ENCODE data around the gene CHRNE.

Gene CHRNE

DNA sequence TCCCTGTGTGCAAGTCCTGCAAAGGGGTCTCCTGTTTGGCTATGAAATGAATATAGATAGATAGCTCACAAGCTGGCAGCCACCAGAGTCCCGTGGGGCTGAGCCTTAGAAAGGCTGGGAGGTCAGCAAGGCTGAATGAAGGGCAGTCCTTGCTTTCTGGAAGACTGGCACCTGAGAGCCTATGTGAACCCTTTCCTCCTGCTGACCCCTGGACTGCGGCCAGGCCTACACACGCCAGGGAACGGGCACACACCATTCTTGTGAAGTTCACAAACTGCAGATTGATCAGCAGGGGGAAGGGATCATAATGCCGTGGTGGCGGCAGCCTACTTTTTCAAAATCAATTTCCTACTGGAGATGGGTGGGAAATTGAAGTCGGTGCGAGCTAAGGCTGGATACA is 4.5 kb downstream of the CHRNE start:
- TF ChIP-seq TCF12 (IDR thresholded peaks at IDR 0.05; ENCODE audit: low read depth) (no peak), TEAD4 (IDR thresholded peaks at IDR 0.05) (no peak), CEBPB (IDR thresholded peaks at IDR 0.05) (no peak), EP300 (IDR thresholded peaks at IDR 0.05; ENCODE audit: borderline replicate concordance) (no peak), EGR1 (IDR thresholded peaks at IDR 0.05) (no peak), ZBTB7A (IDR thresholded peaks at IDR 0.05; ENCODE audit: low read depth) (no peak), REST (IDR thresholded peaks at IDR 0.05; ENCODE audit: low read depth) (no peak), RAD21 (IDR thresholded peaks at IDR 0.05; ENCODE audit: low read depth) (no peak), NFIC (IDR thresholded peaks at IDR 0.05) (no peak), FOXM1 (IDR thresholded peaks at IDR 0.05; ENCODE audit: borderline replicate concordance, low read depth) (no peak), USF1 (IDR thresholded peaks at IDR 0.05) (no peak), CREB1 (IDR thresholded peaks at IDR 0.05; ENCODE audit: low read depth) (no peak), YY1 (IDR thresholded peaks at IDR 0.05; ENCODE audit: low read depth) (no peak), TAF1 (IDR thresholded peaks at IDR 0.05; ENCODE audit: low read depth) (no peak)
- TF ChIP-seq, protein P1, sequence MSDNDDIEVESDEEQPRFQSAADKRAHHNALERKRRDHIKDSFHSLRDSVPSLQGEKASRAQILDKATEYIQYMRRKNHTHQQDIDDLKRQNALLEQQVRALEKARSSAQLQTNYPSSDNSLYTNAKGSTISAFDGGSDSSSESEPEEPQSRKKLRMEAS (IDR thresholded peaks at IDR 0.05) = no peak

DNA sequence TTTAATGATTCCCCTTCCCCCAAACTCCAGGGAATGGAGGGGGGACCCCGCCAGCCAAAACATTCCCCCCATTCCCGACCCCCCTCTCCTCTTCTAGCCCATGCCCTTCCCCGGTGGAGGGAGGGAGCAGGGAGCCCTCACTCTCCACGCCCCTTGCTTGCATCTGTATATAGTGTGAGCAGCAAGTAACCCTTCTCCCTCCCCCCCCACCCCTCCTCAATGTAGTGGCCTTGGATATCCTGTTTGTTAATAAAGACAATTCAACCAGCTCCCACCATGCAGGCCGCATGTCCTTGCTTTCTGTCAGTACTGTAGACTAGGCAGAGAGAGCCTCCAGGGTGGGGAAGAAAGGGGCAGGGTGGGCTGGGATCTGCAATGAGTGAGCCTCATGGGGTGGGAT is 5.1 kb downstream of the CHRNE start:
- TF ChIP-seq TCF12 (IDR thresholded peaks at IDR 0.05; ENCODE audit: low read depth) = no peak
- TF ChIP-seq CEBPB (IDR thresholded peaks at IDR 0.05) = no peak
- no peak for TF ChIP-seq REST (IDR thresholded peaks at IDR 0.05; ENCODE audit: low read depth)

DNA sequence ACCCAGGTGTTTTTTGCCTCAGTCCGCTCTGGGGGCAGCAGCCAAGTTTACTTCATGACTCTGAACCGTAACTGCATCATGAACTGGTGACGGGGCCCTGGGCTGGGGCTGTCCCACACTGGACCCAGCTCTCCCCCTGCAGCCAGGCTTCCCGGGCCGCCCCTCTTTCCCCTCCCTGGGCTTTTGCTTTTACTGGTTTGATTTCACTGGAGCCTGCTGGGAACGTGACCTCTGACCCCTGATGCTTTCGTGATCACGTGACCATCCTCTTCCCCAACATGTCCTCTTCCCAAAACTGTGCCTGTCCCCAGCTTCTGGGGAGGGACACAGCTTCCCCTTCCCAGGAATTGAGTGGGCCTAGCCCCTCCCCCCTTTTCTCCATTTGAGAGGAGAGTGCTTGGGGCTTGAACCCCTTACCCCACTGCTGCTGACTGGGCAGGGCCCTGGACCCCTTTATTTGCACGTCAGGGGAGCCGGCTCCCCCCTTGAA is 5.7 kb downstream of the CHRNE start:
- TF ChIP-seq CEBPB (IDR thresholded peaks at IDR 0.05) (no peak), EP300 (IDR thresholded peaks at IDR 0.05; ENCODE audit: borderline replicate concordance) (no peak), USF1 (IDR thresholded peaks at IDR 0.05) (peak; percentile 61)

- TF ChIP-seq NFIC (IDR thresholded peaks at IDR 0.05) (no peak), ZBTB7A (IDR thresholded peaks at IDR 0.05; ENCODE audit: low read depth) (no peak), CREB1 (IDR thresholded peaks at IDR 0.05; ENCODE audit: low read depth) (no peak)
These were observed 6.3 kb downstream of the CHRNE start for GRCh38 chr17:4896332-4897197.

GRCh38 chr17:4895657-4896331 is 7.1 kb downstream of the CHRNE start:
- TF ChIP-seq TEAD4 (IDR thresholded peaks at IDR 0.05) (no peak), ZBTB7A (IDR thresholded peaks at IDR 0.05; ENCODE audit: low read depth) (no peak), USF1 (IDR thresholded peaks at IDR 0.05) (no peak), CEBPB (IDR thresholded peaks at IDR 0.05) (no peak), EGR1 (IDR thresholded peaks at IDR 0.05) (no peak), NFIC (IDR thresholded peaks at IDR 0.05) (no peak), FOXM1 (IDR thresholded peaks at IDR 0.05; ENCODE audit: borderline replicate concordance, low read depth) (no peak)

GRCh38 chr17:4895121-4895520 is 7.8 kb downstream of the CHRNE start:
- no peak for TF ChIP-seq CREB1 (IDR thresholded peaks at IDR 0.05; ENCODE audit: low read depth)
- no peak for TF ChIP-seq USF1 (IDR thresholded peaks at IDR 0.05)
- no peak for TF ChIP-seq EGR1 (IDR thresholded peaks at IDR 0.05)
- TF ChIP-seq, protein P1 (IDR thresholded peaks at IDR 0.05) = no peak
- TF ChIP-seq TEAD4 (IDR thresholded peaks at IDR 0.05) = no peak
- TF ChIP-seq EP300 (IDR thresholded peaks at IDR 0.05; ENCODE audit: borderline replicate concordance) = no peak
- no peak for TF ChIP-seq FOXM1 (IDR thresholded peaks at IDR 0.05; ENCODE audit: borderline replicate concordance, low read depth)
- no peak for TF ChIP-seq TCF12 (IDR thresholded peaks at IDR 0.05; ENCODE audit: low read depth)
- TF ChIP-seq TAF1 (IDR thresholded peaks at IDR 0.05; ENCODE audit: low read depth) = no peak
- no peak for TF ChIP-seq CEBPB (IDR thresholded peaks at IDR 0.05)
- no peak for TF ChIP-seq YY1 (IDR thresholded peaks at IDR 0.05; ENCODE audit: low read depth)
- TF ChIP-seq RAD21 (IDR thresholded peaks at IDR 0.05; ENCODE audit: low read depth) = no peak
- no peak for TF ChIP-seq NFIC (IDR thresholded peaks at IDR 0.05)
- no peak for TF ChIP-seq ZBTB7A (IDR thresholded peaks at IDR 0.05; ENCODE audit: low read depth)
- no peak for TF ChIP-seq REST (IDR thresholded peaks at IDR 0.05; ENCODE audit: low read depth)

All from Ishikawa (cell line).